K562 (cell line): ENCODE measurements around the gene TIAM1. TPM values are rescaled to one million over a fixed set of nuclear protein-coding genes. Genes with fewer than 3 reads are reported as not detected.

Experiments
- ATAC-seq: fragments of 200-7000 bp; cut with Tn5 transposase; 3 replicates; pipeline ENCODE4 v1.9.1; 2020; ENCODE audit warnings: moderate library complexity
- BruUV-seq: library from RNA; stranded (reverse); fragments of 400-500 nt; replicated peaks from 2 replicates; lab custom pipeline; 2021; lab: Mats Ljungman, UMichigan
- CTCF ChIA-PET: fragments of 300-600 bp; formaldehyde crosslinking; extraction: SDS; loops from one replicate; lab custom pipeline; 2021; ENCODE audit warnings: low intra/inter-chr PET ratio; lab: Yijun Ruan, JAX
- POLR2A ChIA-PET: fragments of 300-600, 350-650 bp; sonication (Branson Sonifier 250); formaldehyde crosslinking; extraction: SDS; loops from one replicate; lab custom pipeline; 2021; ENCODE audit warnings: antibody characterized with exemption, inconsistent platforms; lab: Yijun Ruan, JAX
- DNase-seq, 4 experiments: peaks; one replicate each; pipeline versions ENCODE4 v3.0.0 to v3.0.0-alpha.2; 2011 to 2018; ENCODE audit warnings: low spot score in 3 of 4, mixed read lengths in 3 of 4; ENCODE audit errors: extremely low read depth in 1 of 4
- FAIRE-seq: peaks from 2 replicates; lab custom pipeline; 2011; peaks lifted over from hg19 to GRCh38; lab: Jason Lieb, UNC
- H2AFZ ChIP-seq: 2 replicates; pipeline ENCODE4 v1.6.0; 2011; ENCODE audit warnings: low read depth, low read length, control low read depth, inconsistent platforms
- H3K27ac ChIP-seq: fragments of 200-600 bp; 3 replicates; pipeline ENCODE4 v1.8.0; 2011; ENCODE audit warnings: low read depth, mild to moderate bottlenecking, control low read depth, inconsistent platforms, low read length, moderate library complexity, mixed read lengths; ENCODE audit errors: extremely low read depth
- H3K27me3 ChIP-seq, 2 experiments: fragments of 300-600 bp in 1 of 2; 2 replicates in 1 of 2; 3 replicates in 1 of 2; pipeline versions ENCODE4 v1.6.0 to v1.8.0; 2011; ENCODE audit warnings: inconsistent platforms in 2 of 2, low read length in 2 of 2, mild to moderate bottlenecking in 1 of 2, mixed read lengths in 1 of 2, moderate library complexity in 1 of 2; ENCODE audit not compliant: control insufficient read depth in 2 of 2, insufficient read depth in 2 of 2
- H3K36me3 ChIP-seq: fragments of 300-600 bp; 3 replicates; pipeline ENCODE4 v1.8.0; 2011; ENCODE audit warnings: mild to moderate bottlenecking, low read length, inconsistent platforms; ENCODE audit not compliant: control insufficient read depth, insufficient read depth
- H3K4me1 ChIP-seq, 2 experiments: fragments of 200-600 bp in 1 of 2; replicated peaks in 1 of 2; 2 replicates in 1 of 2; 3 replicates in 1 of 2; pipeline versions ENCODE4 v1.5.1 to v1.8.0; 2011; ENCODE audit warnings: inconsistent platforms in 2 of 2, low read length in 2 of 2, mild to moderate bottlenecking in 1 of 2, mixed read lengths in 1 of 2, moderate library complexity in 1 of 2; ENCODE audit not compliant: control insufficient read depth in 2 of 2, insufficient read depth in 2 of 2
- H3K4me2 ChIP-seq: 2 replicates; pipeline ENCODE4 v1.6.1; 2011; ENCODE audit warnings: low read length, control low read depth, inconsistent platforms, mixed read lengths; ENCODE audit not compliant: insufficient read depth
- H3K4me3 ChIP-seq: fragments of 200-600 bp; sonication (generic), shearing (Covaris generic); 2 replicates; pipeline ENCODE4 v1.5.1; 2016; ENCODE audit warnings: control low read depth, inconsistent platforms
- H3K79me2 ChIP-seq: fragments of 200-600 bp; 3 replicates; pipeline ENCODE4 v1.8.0; 2011; ENCODE audit warnings: low read length, inconsistent platforms; ENCODE audit not compliant: control insufficient read depth, insufficient read depth
- H3K9ac ChIP-seq, 2 experiments: 2 replicates each; pipeline versions ENCODE4 v1.6.0 to v1.6.1; 2011; ENCODE audit warnings: low read depth in 2 of 2, low read length in 2 of 2, control low read depth in 1 of 2, inconsistent platforms in 1 of 2, mild to moderate bottlenecking in 1 of 2, mixed read lengths in 1 of 2; ENCODE audit not compliant: insufficient read depth in 1 of 2
- H3K9me1 ChIP-seq: one replicate; pipeline ENCODE4 v1.6.0; 2011; ENCODE audit warnings: inconsistent platforms, mild to moderate bottlenecking, low read length, moderate library complexity; ENCODE audit not compliant: control insufficient read depth, insufficient read depth
- H3K9me3 ChIP-seq: replicated peaks from 2 replicates; pipeline ENCODE4 v1.5.1; 2011; ENCODE audit warnings: low read depth, low read length, inconsistent platforms; ENCODE audit not compliant: control insufficient read depth, insufficient read depth
- H4K20me1 ChIP-seq: replicated peaks from 2 replicates; pipeline ENCODE4 v1.6.1; 2011; ENCODE audit warnings: low read length, inconsistent platforms, mixed read lengths; ENCODE audit not compliant: control insufficient read depth, insufficient read depth
- CBX2 ChIP-seq: fragments of 200-600 bp; sonication (generic); IDR thresholded peaks from one replicate; pipeline ENCODE4 v1.6.1; 2012; ENCODE audit warnings: mild to moderate bottlenecking, low read length, inconsistent platforms; ENCODE audit not compliant: insufficient read depth, poor library complexity, severe bottlenecking
- GATA2 ChIP-seq: sonication (generic); formaldehyde crosslinking; IDR thresholded peaks from 2 replicates; pipeline ENCODE4 v1.4.0; 2020; ENCODE audit warnings: mild to moderate bottlenecking, missing genetic modification reagents
- HDAC2 ChIP-seq: fragments of 450-650 bp; IDR thresholded peaks from 2 replicates; pipeline ENCODE4 v1.6.1; 2016; ENCODE audit warnings: mild to moderate bottlenecking
- HSF4 ChIP-seq: fragments of 250-450 bp; sonication (Bioruptor Pico); IDR thresholded peaks from 2 replicates; pipeline ENCODE4 v2.1.2; 2022; ENCODE audit warnings: mild to moderate bottlenecking, moderate library complexity, borderline replicate concordance
- MECOM ChIP-seq: fragments of 250-450 bp; sonication (Bioruptor Pico); IDR thresholded peaks from 2 replicates; pipeline ENCODE4 v1.8.0; 2022; ENCODE audit warnings: inconsistent platforms
- RHOXF2B ChIP-seq: fragments of 250-450 bp; sonication (Bioruptor Pico); conservative IDR thresholded peaks from 2 replicates; pipeline ENCODE4 v1.5.1; 2021
- SFPQ ChIP-seq: fragments of 200-400 bp; formaldehyde crosslinking; IDR thresholded peaks from 2 replicates; pipeline ENCODE4 v1.6.1; 2017; ENCODE audit warnings: mild to moderate bottlenecking, low read depth, low read length, moderate library complexity
- ZNF253 ChIP-seq: fragments of 250-450 bp; sonication (Bioruptor Pico); conservative IDR thresholded peaks from 2 replicates; pipeline ENCODE4 v1.6.1; 2021; ENCODE audit warnings: mild to moderate bottlenecking
- ZNF695 ChIP-seq: fragments of 450-650 bp; formaldehyde crosslinking; IDR thresholded peaks from 2 replicates; pipeline ENCODE4 v1.4.0; 2020; ENCODE audit warnings: mild to moderate bottlenecking, moderate library complexity
- WGBS: fragments of 100-300 bp; shearing (Covaris generic); methylation state at CpG from one replicate; pipeline ENCODE4 v1.1.6; 2016; ENCODE audit warnings: low coverage, mixed read lengths; ENCODE audit not compliant: insufficient coverage; ENCODE audit errors: missing lambda C conversion rate; 5-methylcytosine and 5-hydroxymethylcytosine counted together
- in situ Hi-C: fragments of 300-500 bp; cut with MboI; formaldehyde crosslinking; loops from 4 replicates; pipeline ENCODE4 v1.15.0; 2018; ENCODE audit warnings: inconsistent platforms, mixed read lengths
- intact Hi-C: fragments of 100-400 bp; cut with micrococcal nuclease; formaldehyde crosslinking; loops from 2 replicates; pipeline ENCODE4 v1.14.2; 2022
- polyA plus RNA-seq, 8 experiments: library from polyadenylated mRNA; depleted of rRNA in 4 of 8; stranded (reverse) in 5 of 8; unstranded in 3 of 8; fragments of >200 nt; fragmentation: Nextera tagmentation in 2 of 8; fragmentation: Illumina TruSeq in 1 of 8; extraction: Ambion mirVana in 2 of 8; extraction: Trizol in 1 of 8; gene quantifications; 2 replicates each; pipeline versions ENCODE4 v1.2.1 to v1.2.3, GENCODE V29; 2011 to 2014; ENCODE audit warnings: inconsistent platforms in 1 of 8, missing spikeins in 1 of 8
- total RNA-seq, 7 experiments: library from RNA; depleted of rRNA in 6 of 7; stranded (reverse); fragments of >200 nt in 6 of 7; fragmentation: Illumina TruSeq in 2 of 7; extraction: Trizol in 2 of 7; gene quantifications; 2 replicates each; pipeline versions ENCODE4 v1.2.1 to v1.2.3, GENCODE V29; 2011 to 2021; ENCODE audit warnings: low replicate concordance in 1 of 7
- TF ChIP-seq, protein P1 (sequence below), 3 experiments: fragments of 200-800 bp in 1 of 3; fragments of 250-450 bp in 1 of 3; fragments of 450-650 bp in 1 of 3; sonication (Bioruptor Pico) in 1 of 3; sonication (Bioruptor generic) in 1 of 3; formaldehyde crosslinking in 1 of 3; IDR thresholded peaks; 2 replicates each; pipeline versions ENCODE4 v1.6.1 to v1.8.0; 2016 to 2022; ENCODE audit warnings: mild to moderate bottlenecking in 2 of 3, missing genetic modification characterization in 2 of 3, missing compliant biosample characterization in 1 of 3, moderate library complexity in 1 of 3
- TF ChIP-seq, protein P2 (sequence below): fragments of 150-350 bp; conservative IDR thresholded peaks from 2 replicates; pipeline ENCODE4 v1.6.1; 2014; ENCODE audit warnings: low read length
- TF ChIP-seq, protein P3 (sequence below): fragments of 250-450 bp; sonication (Bioruptor Pico); IDR thresholded peaks from 2 replicates; pipeline ENCODE4 v1.8.0; 2022; ENCODE audit warnings: inconsistent platforms

Gene TIAM1
- total and polyA plus RNA-seq, 9 of the 15 experiments (the other 6 are each of a cell fraction or from before 2014, with no cell fraction given) = 0.11 TPM; not detected in 8

DNA sequence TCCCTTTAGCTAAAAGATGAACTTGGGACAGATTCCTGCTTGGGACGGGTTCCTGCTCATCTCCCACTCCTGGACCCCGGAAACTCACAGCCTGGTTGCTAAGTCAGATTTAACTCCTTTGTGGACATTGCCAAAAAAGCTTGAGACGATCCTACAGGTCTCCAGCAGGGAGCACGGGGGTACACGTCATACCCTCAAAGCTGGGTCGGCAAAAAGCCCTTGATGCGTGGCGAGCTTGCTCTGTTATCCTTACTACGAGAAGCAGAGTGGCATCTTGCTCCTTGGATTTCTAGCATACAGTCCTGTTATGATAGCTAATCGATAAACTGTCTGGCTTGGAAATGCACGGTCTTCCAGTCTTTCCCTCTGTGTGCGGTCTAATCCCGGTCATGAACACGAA, 244.9 kb downstream of the TIAM1 start:
- 4% methylated on average over 14 of the region's 14 CpGs for WGBS
- Histone ChIP-seq H3K27me3 (no peaks in the 10 kb centered on the region), H3K9me3 (no peaks in the 10 kb centered on the region), H2AFZ (no peak overlapping the region), H3K9ac (no peak overlapping the region), H3K9me1 (no peaks in the 10 kb centered on the region), H4K20me1 (no peaks in the 10 kb centered on the region), H3K4me1 (no peaks in the 10 kb centered on the region), H3K36me3 (no peaks in the 10 kb centered on the region), H3K79me2 (no peaks in the 10 kb centered on the region), H3K4me3 (no peak overlapping the region), H3K27ac (no peak overlapping the region), H3K4me2 (no peak overlapping the region)
- intact Hi-C loops = loop anchor here (2.0 kb wide), 1 partner anchor 482 kb away; no protein-coding TSS in a partner anchor
- POLR2A ChIA-PET = no interaction called here
- CTCF ChIA-PET = no interaction called here
- no peak for FAIRE-seq
- in situ Hi-C loops = loop anchor here (5.0 to 25.0 kb wide), 2 partner anchors 83 to 1987 kb away; no protein-coding TSS in a partner anchor
- DNase-seq = no peak
- no TSS peak for BruUV-seq
- ATAC-seq = no peak
- TF ChIP-seq SFPQ = no peak
- TF ChIP-seq MECOM = no peak
- TF ChIP-seq HDAC2 = no peak
- TF ChIP-seq, protein P1, sequence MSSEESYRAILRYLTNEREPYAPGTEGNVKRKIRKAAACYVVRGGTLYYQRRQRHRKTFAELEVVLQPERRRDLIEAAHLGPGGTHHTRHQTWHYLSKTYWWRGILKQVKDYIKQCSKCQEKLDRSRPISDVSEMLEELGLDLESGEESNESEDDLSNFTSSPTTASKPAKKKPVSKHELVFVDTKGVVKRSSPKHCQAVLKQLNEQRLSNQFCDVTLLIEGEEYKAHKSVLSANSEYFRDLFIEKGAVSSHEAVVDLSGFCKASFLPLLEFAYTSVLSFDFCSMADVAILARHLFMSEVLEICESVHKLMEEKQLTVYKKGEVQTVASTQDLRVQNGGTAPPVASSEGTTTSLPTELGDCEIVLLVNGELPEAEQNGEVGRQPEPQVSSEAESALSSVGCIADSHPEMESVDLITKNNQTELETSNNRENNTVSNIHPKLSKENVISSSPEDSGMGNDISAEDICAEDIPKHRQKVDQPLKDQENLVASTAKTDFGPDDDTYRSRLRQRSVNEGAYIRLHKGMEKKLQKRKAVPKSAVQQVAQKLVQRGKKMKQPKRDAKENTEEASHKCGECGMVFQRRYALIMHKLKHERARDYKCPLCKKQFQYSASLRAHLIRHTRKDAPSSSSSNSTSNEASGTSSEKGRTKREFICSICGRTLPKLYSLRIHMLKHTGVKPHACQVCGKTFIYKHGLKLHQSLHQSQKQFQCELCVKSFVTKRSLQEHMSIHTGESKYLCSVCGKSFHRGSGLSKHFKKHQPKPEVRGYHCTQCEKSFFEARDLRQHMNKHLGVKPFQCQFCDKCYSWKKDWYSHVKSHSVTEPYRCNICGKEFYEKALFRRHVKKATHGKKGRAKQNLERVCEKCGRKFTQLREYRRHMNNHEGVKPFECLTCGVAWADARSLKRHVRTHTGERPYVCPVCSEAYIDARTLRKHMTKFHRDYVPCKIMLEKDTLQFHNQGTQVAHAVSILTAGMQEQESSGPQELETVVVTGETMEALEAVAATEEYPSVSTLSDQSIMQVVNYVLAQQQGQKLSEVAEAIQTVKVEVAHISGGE (CRISPR knock-in tag; IDR thresholded peaks at IDR 0.05) = no peak
- no peak for TF ChIP-seq ZNF695 (CRISPR knock-in tag)
- TF ChIP-seq, protein P2, sequence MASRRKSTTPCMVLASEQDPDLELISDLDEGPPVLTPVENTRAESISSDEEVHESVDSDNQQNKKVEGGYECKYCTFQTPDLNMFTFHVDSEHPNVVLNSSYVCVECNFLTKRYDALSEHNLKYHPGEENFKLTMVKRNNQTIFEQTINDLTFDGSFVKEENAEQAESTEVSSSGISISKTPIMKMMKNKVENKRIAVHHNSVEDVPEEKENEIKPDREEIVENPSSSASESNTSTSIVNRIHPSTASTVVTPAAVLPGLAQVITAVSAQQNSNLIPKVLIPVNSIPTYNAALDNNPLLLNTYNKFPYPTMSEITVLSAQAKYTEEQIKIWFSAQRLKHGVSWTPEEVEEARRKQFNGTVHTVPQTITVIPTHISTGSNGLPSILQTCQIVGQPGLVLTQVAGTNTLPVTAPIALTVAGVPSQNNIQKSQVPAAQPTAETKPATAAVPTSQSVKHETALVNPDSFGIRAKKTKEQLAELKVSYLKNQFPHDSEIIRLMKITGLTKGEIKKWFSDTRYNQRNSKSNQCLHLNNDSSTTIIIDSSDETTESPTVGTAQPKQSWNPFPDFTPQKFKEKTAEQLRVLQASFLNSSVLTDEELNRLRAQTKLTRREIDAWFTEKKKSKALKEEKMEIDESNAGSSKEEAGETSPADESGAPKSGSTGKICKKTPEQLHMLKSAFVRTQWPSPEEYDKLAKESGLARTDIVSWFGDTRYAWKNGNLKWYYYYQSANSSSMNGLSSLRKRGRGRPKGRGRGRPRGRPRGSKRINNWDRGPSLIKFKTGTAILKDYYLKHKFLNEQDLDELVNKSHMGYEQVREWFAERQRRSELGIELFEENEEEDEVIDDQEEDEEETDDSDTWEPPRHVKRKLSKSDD = no peak
- no peak for TF ChIP-seq RHOXF2B
- TF ChIP-seq HSF4 (CRISPR knock-in tag) = no peak
- no peak for TF ChIP-seq ZNF253 (CRISPR knock-in tag)
- TF ChIP-seq CBX2 = no peak
- TF ChIP-seq, protein P3, sequence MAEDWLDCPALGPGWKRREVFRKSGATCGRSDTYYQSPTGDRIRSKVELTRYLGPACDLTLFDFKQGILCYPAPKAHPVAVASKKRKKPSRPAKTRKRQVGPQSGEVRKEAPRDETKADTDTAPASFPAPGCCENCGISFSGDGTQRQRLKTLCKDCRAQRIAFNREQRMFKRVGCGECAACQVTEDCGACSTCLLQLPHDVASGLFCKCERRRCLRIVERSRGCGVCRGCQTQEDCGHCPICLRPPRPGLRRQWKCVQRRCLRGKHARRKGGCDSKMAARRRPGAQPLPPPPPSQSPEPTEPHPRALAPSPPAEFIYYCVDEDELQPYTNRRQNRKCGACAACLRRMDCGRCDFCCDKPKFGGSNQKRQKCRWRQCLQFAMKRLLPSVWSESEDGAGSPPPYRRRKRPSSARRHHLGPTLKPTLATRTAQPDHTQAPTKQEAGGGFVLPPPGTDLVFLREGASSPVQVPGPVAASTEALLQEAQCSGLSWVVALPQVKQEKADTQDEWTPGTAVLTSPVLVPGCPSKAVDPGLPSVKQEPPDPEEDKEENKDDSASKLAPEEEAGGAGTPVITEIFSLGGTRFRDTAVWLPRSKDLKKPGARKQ = no peak
- no peak for TF ChIP-seq GATA2
